H1 (cell line): Measurements from ENCODE around the gene CEACAM20. TPM values are rescaled to one million over a fixed set of nuclear protein-coding genes. Genes with fewer than 3 reads are reported as not detected.

Experiments
- CTCF ChIA-PET: fragments of 300-600 bp; sonication (Branson Sonifier 250); formaldehyde crosslinking; loops from one replicate; lab custom pipeline; 2021; ENCODE audit not compliant: partially characterized antibody; lab: Charles Lee
- POLR2A ChIA-PET: fragments of 300-600 bp; sonication (Branson Sonifier 250); formaldehyde crosslinking; loops from one replicate; lab custom pipeline; 2021; ENCODE audit warnings: inconsistent platforms; ENCODE audit not compliant: partially characterized antibody; lab: Charles Lee
- DNase-seq, 2 experiments: peaks; one replicate each; pipeline versions ENCODE4 v3.0.0 to v3.0.0-alpha.2; 2010 to 2022; ENCODE audit warnings: low spot score in 2 of 2, low read depth in 1 of 2, mixed read lengths in 1 of 2
- FAIRE-seq: peaks from 2 replicates; lab custom pipeline; 2011; peaks lifted over from hg19 to GRCh38; lab: Jason Lieb, UNC
- H2AFZ ChIP-seq: 2 replicates; pipeline ENCODE4 v1.8.1; 2012; ENCODE audit warnings: low read length, inconsistent platforms
- H2AK5ac ChIP-seq: 2 replicates; pipeline ENCODE4 v1.6.1; 2013; ENCODE audit warnings: low read depth, low read length
- H2BK120ac ChIP-seq: replicated peaks from 2 replicates; pipeline ENCODE3; 2013; ENCODE audit warnings: low read depth, low read length, inconsistent platforms
- H2BK12ac ChIP-seq: 2 replicates; pipeline ENCODE4 v1.6.1; 2013; ENCODE audit warnings: low read depth, low read length
- H2BK15ac ChIP-seq: 2 replicates; pipeline ENCODE4 v1.6.1; 2013; ENCODE audit warnings: low read length
- H2BK20ac ChIP-seq: 2 replicates; pipeline ENCODE4 v1.6.1; 2013; ENCODE audit warnings: low read length
- H2BK5ac ChIP-seq: 2 replicates; pipeline ENCODE4 v1.6.1; 2013; ENCODE audit warnings: low read depth, low read length
- H3K14ac ChIP-seq: 2 replicates; pipeline ENCODE4 v1.6.1; 2013; ENCODE audit warnings: inconsistent platforms; ENCODE audit not compliant: insufficient read length
- H3K18ac ChIP-seq: 2 replicates; pipeline ENCODE4 v1.6.1; 2013; ENCODE audit warnings: low read length; ENCODE audit errors: extremely low read depth
- H3K23ac ChIP-seq: 2 replicates; pipeline ENCODE4 v1.6.1; 2013; ENCODE audit warnings: inconsistent platforms; ENCODE audit not compliant: insufficient read length
- H3K23me2 ChIP-seq: 2 replicates; pipeline ENCODE4 v1.6.1; 2013; ENCODE audit warnings: low read depth, low read length
- H3K27ac ChIP-seq: 2 replicates; pipeline ENCODE4 v1.6.1; 2011; ENCODE audit warnings: low read depth, low read length, inconsistent platforms
- H3K27me3 ChIP-seq, 4 experiments: replicated peaks in 1 of 4; 1 replicate in 1 of 4; 2 replicates in 3 of 4; pipeline versions ENCODE4 v1.6.1 to v1.8.1; 2011 to 2013; ENCODE audit warnings: low read length in 3 of 4, mild to moderate bottlenecking in 3 of 4, inconsistent platforms in 2 of 4, mixed read lengths in 2 of 4, moderate library complexity in 1 of 4; ENCODE audit not compliant: control insufficient read depth in 3 of 4, insufficient read depth in 3 of 4; ENCODE audit errors: extremely low read depth in 1 of 4
- H3K36me3 ChIP-seq, 4 experiments: 2 replicates each; pipeline versions ENCODE4 v1.6.1 to v1.8.1; 2011 to 2013; ENCODE audit warnings: mild to moderate bottlenecking in 4 of 4, low read length in 3 of 4, moderate library complexity in 2 of 4, control low read depth in 1 of 4, inconsistent platforms in 1 of 4; ENCODE audit not compliant: insufficient read depth in 4 of 4, control insufficient read depth in 2 of 4
- H3K4ac ChIP-seq: replicated peaks from 2 replicates; pipeline ENCODE3; 2013; ENCODE audit warnings: low read length, low read depth, mixed read lengths, inconsistent platforms; ENCODE audit not compliant: insufficient read length
- H3K4me1 ChIP-seq, 4 experiments: replicated peaks in 1 of 4; 1 replicate in 1 of 4; 2 replicates in 3 of 4; pipeline versions ENCODE4 v1.6.1 to v1.8.1; 2011 to 2013; ENCODE audit warnings: low read length in 3 of 4, inconsistent platforms in 2 of 4, mixed read lengths in 1 of 4; ENCODE audit not compliant: insufficient read depth in 4 of 4, control insufficient read depth in 3 of 4
- H3K4me2 ChIP-seq, 2 experiments: 2 replicates each; pipeline versions ENCODE4 v1.6.1 to v1.8.1; 2011 to 2013; ENCODE audit warnings: low read depth in 2 of 2, low read length in 2 of 2, control low read depth in 1 of 2, inconsistent platforms in 1 of 2, mild to moderate bottlenecking in 1 of 2; ENCODE audit not compliant: insufficient read depth in 1 of 2
- H3K4me3 ChIP-seq, 4 experiments: fragments of 200-600, 300-600 bp in 1 of 4; sonication (generic), shearing (Covaris generic), sonication (Bioruptor Twin) in 1 of 4; 2 replicates each; pipeline versions ENCODE4 v1.5.1 to v1.8.1; 2011 to 2016; ENCODE audit warnings: low read length in 4 of 4, low read depth in 3 of 4, control low read depth in 2 of 4, inconsistent platforms in 2 of 4, mild to moderate bottlenecking in 2 of 4, mixed read lengths in 1 of 4, moderate library complexity in 1 of 4; ENCODE audit not compliant: insufficient read depth in 2 of 4; ENCODE audit errors: extremely low read depth in 1 of 4
- H3K56ac ChIP-seq: replicated peaks from 2 replicates; pipeline ENCODE3; 2013; ENCODE audit warnings: low read depth, mild to moderate bottlenecking, mixed read lengths, low read length, inconsistent platforms; ENCODE audit not compliant: insufficient read length
- H3K79me1 ChIP-seq: 2 replicates; pipeline ENCODE4 v1.6.1; 2013; ENCODE audit warnings: low read depth, low read length, control low read depth
- H3K79me2 ChIP-seq, 2 experiments: 2 replicates each; pipeline versions ENCODE4 v1.6.1 to v1.8.1; 2012 to 2013; ENCODE audit warnings: low read length in 2 of 2, mild to moderate bottlenecking in 2 of 2, inconsistent platforms in 1 of 2; ENCODE audit not compliant: insufficient read depth in 2 of 2, control insufficient read depth in 1 of 2
- H3K9ac ChIP-seq, 4 experiments: replicated peaks in 1 of 4; 1 replicate in 1 of 4; 2 replicates in 3 of 4; pipeline versions ENCODE4 v1.6.1 to v1.8.1; 2011 to 2013; ENCODE audit warnings: low read depth in 3 of 4, low read length in 3 of 4, control low read depth in 2 of 4, mild to moderate bottlenecking in 2 of 4, moderate library complexity in 2 of 4, inconsistent platforms in 1 of 4; ENCODE audit errors: extremely low read depth in 1 of 4
- H3K9me3 ChIP-seq, 2 experiments: 2 replicates each; pipeline versions ENCODE4 v1.6.1 to v1.8.1; 2012 to 2013; ENCODE audit warnings: mild to moderate bottlenecking in 2 of 2, moderate library complexity in 2 of 2, control low read depth in 1 of 2, inconsistent platforms in 1 of 2, low read depth in 1 of 2, low read length in 1 of 2, mixed read lengths in 1 of 2; ENCODE audit not compliant: insufficient read depth in 2 of 2
- H4K20me1 ChIP-seq, 2 experiments: replicated peaks in 1 of 2; 2 replicates each; pipeline versions ENCODE3 to v1.8.1; 2011 to 2013; ENCODE audit warnings: inconsistent platforms in 2 of 2, low read length in 2 of 2, mild to moderate bottlenecking in 1 of 2; ENCODE audit not compliant: insufficient read depth in 2 of 2, control insufficient read depth in 1 of 2
- H4K5ac ChIP-seq: 2 replicates; pipeline ENCODE4 v1.6.1; 2013; ENCODE audit warnings: low read length, low read depth, mixed read lengths, inconsistent platforms; ENCODE audit not compliant: insufficient read length
- H4K8ac ChIP-seq: 2 replicates; pipeline ENCODE4 v1.8.0; 2013; ENCODE audit warnings: mild to moderate bottlenecking, moderate library complexity, low read length, inconsistent platforms; ENCODE audit not compliant: insufficient read depth; ENCODE audit errors: extremely low read depth
- H4K91ac ChIP-seq: replicated peaks from 2 replicates; pipeline ENCODE3; 2013; ENCODE audit warnings: low read length, mixed read lengths, inconsistent platforms; ENCODE audit not compliant: insufficient read length
- BCL11A ChIP-seq, 2 experiments: IDR thresholded peaks; one replicate each; pipeline ENCODE4 v1.6.1; 2011; ENCODE audit warnings: low read depth in 2 of 2, low read length in 2 of 2, mild to moderate bottlenecking in 2 of 2
- CTBP2 ChIP-seq: IDR thresholded peaks from 2 replicates; pipeline ENCODE4 v1.7.0; 2011; ENCODE audit warnings: borderline replicate concordance, mild to moderate bottlenecking, moderate library complexity, mixed read lengths, low read length; ENCODE audit not compliant: insufficient read depth, insufficient read length
- HDAC6 ChIP-seq: IDR thresholded peaks from one replicate; pipeline ENCODE4 v1.7.1; 2012; ENCODE audit warnings: low read depth, mild to moderate bottlenecking, inconsistent platforms, low read length, moderate library complexity
- NRF1 ChIP-seq: IDR thresholded peaks from 2 replicates; pipeline ENCODE4 v1.6.1; 2011; ENCODE audit warnings: mild to moderate bottlenecking, low read depth, low read length, improper control_type of control experiment
- POLR2A ChIP-seq, 2 experiments: IDR thresholded peaks; 1 replicate in 1 of 2; 2 replicates in 1 of 2; pipeline ENCODE4 v1.6.1; 2011; ENCODE audit warnings: low read depth in 2 of 2, low read length in 2 of 2, mild to moderate bottlenecking in 2 of 2; ENCODE audit errors: control extremely low read depth in 1 of 2
- POU5F1 ChIP-seq: IDR thresholded peaks from 2 replicates; pipeline ENCODE4 v1.6.1; 2011; ENCODE audit warnings: low read depth, mild to moderate bottlenecking, low read length, moderate library complexity
- RBBP5 ChIP-seq: IDR thresholded peaks from 2 replicates; pipeline ENCODE4 v1.7.1; 2012; ENCODE audit warnings: low read depth, mild to moderate bottlenecking, inconsistent platforms, low read length, moderate library complexity, borderline replicate concordance
- RNF2 ChIP-seq: fragments of 200-900, 300-1000 bp; sonication (generic); IDR thresholded peaks from 2 replicates; pipeline ENCODE4 v1.7.1; 2016; ENCODE audit warnings: borderline replicate concordance, low read depth, mild to moderate bottlenecking, antibody characterized with exemption, low read length; ENCODE audit not compliant: poor library complexity, severe bottlenecking; ENCODE audit errors: missing control alignments
- RXRA ChIP-seq: IDR thresholded peaks from 2 replicates; pipeline ENCODE4 v1.6.1; 2011; ENCODE audit warnings: low read depth, mild to moderate bottlenecking, low read length, moderate library complexity; ENCODE audit not compliant: insufficient read depth
- SIN3A ChIP-seq, 2 experiments: IDR thresholded peaks in 1 of 2; conservative IDR thresholded peaks in 1 of 2; 2 replicates each; pipeline ENCODE4 v1.6.1; 2011 to 2012; ENCODE audit warnings: low read length in 2 of 2, improper control_type of control experiment in 1 of 2, low read depth in 1 of 2, mild to moderate bottlenecking in 1 of 2
- SIRT6 ChIP-seq: IDR thresholded peaks from one replicate; pipeline ENCODE4 v1.7.1; 2012; ENCODE audit warnings: low read length, inconsistent platforms
- SP4 ChIP-seq: IDR thresholded peaks from 2 replicates; pipeline ENCODE4 v1.6.1; 2012; ENCODE audit warnings: low read length, inconsistent platforms
- TAF1 ChIP-seq: IDR thresholded peaks from 2 replicates; pipeline ENCODE4 v1.6.1; 2011; ENCODE audit warnings: mild to moderate bottlenecking, low read depth, low read length
- TAF7 ChIP-seq: optimal IDR thresholded peaks from 2 replicates; pipeline ENCODE3; 2011; ENCODE audit warnings: low read depth, mild to moderate bottlenecking, inconsistent platforms, low read length, moderate library complexity, borderline replicate concordance
- WGBS, 2 experiments: shearing (Covaris generic) in 1 of 2; methylation state at CpG; one replicate each; pipeline versions ENCODE4 v1.1.6 to v1.1.7; 2013 to 2015; ENCODE audit warnings: low lambda C conversion rate in 2 of 2, mixed read lengths in 2 of 2, inconsistent platforms in 1 of 2, low coverage in 1 of 2, missing lambda C conversion rate in 1 of 2; ENCODE audit not compliant: insufficient replicate concordance in 2 of 2, insufficient coverage in 1 of 2, insufficient read length in 1 of 2; ENCODE audit errors: extremely low coverage in 1 of 2, missing lambda C conversion rate in 1 of 2; 5-methylcytosine and 5-hydroxymethylcytosine counted together
- polyA plus RNA-seq, 7 experiments: library from polyadenylated mRNA; depleted of rRNA in 3 of 7; stranded (reverse) in 5 of 7; unstranded in 2 of 7; fragments of >200 nt in 5 of 7; fragments of 200-250 nt in 2 of 7; gene quantifications; 1 replicate in 5 of 7; 2 replicates in 1 of 7; 4 replicates in 1 of 7; pipeline versions ENCODE4 v1.2.1 to v1.2.3, GENCODE V29; 2011 to 2013; ENCODE audit warnings: missing spikeins in 2 of 7, mixed read lengths in 2 of 7
- total RNA-seq: library from RNA; stranded (reverse); fragmentation: NEBNext Ultra II Directional; extraction: Animal tissue kit (Norgen Biotek cat#: 25700); gene quantifications from 2 replicates; pipeline ENCODE4 v1.2.1, GENCODE V29; 2021

Gene CEACAM20
- total and polyA plus RNA-seq, 2 of the 8 experiments (the other 6 are each of a cell fraction or from before 2014, with no cell fraction given): not detected

- H3K9ac ChIP-seq: no peak overlapping the region
- no peak overlapping the region for H4K91ac ChIP-seq
- no peak overlapping the region for H2BK20ac ChIP-seq
- H3K23ac ChIP-seq: no peak overlapping the region
- H3K4me3 ChIP-seq: no peak overlapping the region
- H3K79me1 ChIP-seq: no peaks in the 10 kb centered on the region
- no peak overlapping the region for H3K18ac ChIP-seq
- no peak for DNase-seq
- H3K4me2 ChIP-seq: no peak overlapping the region
- H3K9me3 ChIP-seq: no peaks in the 10 kb centered on the region
- H3K14ac ChIP-seq: no peak overlapping the region
- no peak overlapping the region for H3K56ac ChIP-seq
- no peak overlapping the region for H2BK15ac ChIP-seq
- H4K5ac ChIP-seq: no peak overlapping the region
- no peaks in the 10 kb centered on the region for H3K79me2 ChIP-seq
- H3K23me2 ChIP-seq: no peaks in the 10 kb centered on the region
- H2AFZ ChIP-seq: no peak overlapping the region
- no peak overlapping the region for H3K27ac ChIP-seq
- no peak for FAIRE-seq
- POLR2A ChIA-PET: no interaction called here
- H3K4ac ChIP-seq: no peak overlapping the region
- no peak overlapping the region for H2BK120ac ChIP-seq
- no peak overlapping the region for H2BK5ac ChIP-seq
- H3K27me3 ChIP-seq: no peaks in the 10 kb centered on the region; a peak in 1 of 7 replicates
- WGBS, 2 experiments: 88% methylated on average over 2 of the region's 2 CpGs; no CpG with 5 or more reads in 1 of the 2 experiments
- H2BK12ac ChIP-seq: no peak overlapping the region
- TF ChIP-seq SIRT6 (no peak), TAF7 (no peak), SP4 (no peak), RBBP5 (no peak), POLR2A (IDR thresholded peaks at IDR 0.05; ENCODE audit: control extremely low read depth in 1 of 2, low read depth in 2 of 2, low read length in 2 of 2) (no peak), TAF1 (no peak), NRF1 (no peak), BCL11A (IDR thresholded peaks at IDR 0.05; ENCODE audit: low read depth in 2 of 2, low read length in 2 of 2) (no peak), POU5F1 (no peak), RXRA (no peak), SIN3A (conservative IDR thresholded peaks at IDR 0.05 in 1 of 2, IDR thresholded peaks at IDR 0.05 in 1 of 2; ENCODE audit: low read depth in 1 of 2, low read length in 2 of 2) (no peak), RNF2 (no peak), HDAC6 (no peak), CTBP2 (no peak)
- TF ChIP-seq, all 59 proteins: peak for 0
- Histone ChIP-seq H2AK5ac (no peak overlapping the region), H4K8ac (no peak overlapping the region), H3K4me1 (no peaks in the 10 kb centered on the region), H3K36me3 (no peaks in the 10 kb centered on the region), H4K20me1 (no peaks in the 10 kb centered on the region)
- CTCF ChIA-PET: interaction anchor here (1.5 kb wide), 1 partner anchor 25 kb away, joined by 3 read pairs; no protein-coding TSS in a partner anchor
These were observed 28.5 kb upstream of the CEACAM20 start for GRCh38 chr19:44557933-44558332.
